Stimulated activated naive CD4-positive, alpha-beta T cell treated with Interleukin-2 at 50 U/mL for 16 hours (primary cell): ENCODE measurements around the gene EPB41L2.
"Not testable (repeated sequence)": the region's sequence is repeated elsewhere in the genome, so short reads cannot be mapped to it uniquely, and the experiment has no call there.

Experiments
- DNase-seq: peaks from one replicate; lab custom pipeline; 2025; lab: John Stamatoyannopoulos, UW

The EPB41L2 gene

DNA sequence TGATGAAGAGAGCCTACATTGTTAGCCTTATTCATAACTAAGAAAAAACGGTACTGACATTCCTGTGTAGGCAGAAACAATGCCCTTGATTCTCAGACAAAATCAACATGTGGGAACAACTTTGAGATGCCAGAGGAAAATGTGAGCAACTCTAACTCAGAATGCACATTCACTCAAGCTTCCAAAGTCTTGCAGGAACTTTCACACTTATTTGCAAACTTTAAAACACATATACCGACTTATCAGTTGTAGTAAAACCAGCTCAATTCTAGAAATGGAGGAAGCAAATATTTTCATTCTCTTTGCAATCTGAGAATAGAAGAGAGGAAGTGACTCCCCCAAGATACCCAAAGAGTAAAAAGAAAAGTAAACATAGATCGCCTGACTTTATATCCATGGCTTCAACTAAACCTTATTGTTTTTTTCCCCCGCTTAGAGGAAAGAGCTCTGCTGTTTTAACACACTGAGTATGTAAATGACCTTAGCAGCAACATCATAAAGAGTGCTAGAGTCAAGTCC is 117.6 kb downstream of the EPB41L2 start:
- no peak for DNase-seq

GRCh38 chr6:130944486-130944885 is 118.6 kb downstream of the EPB41L2 start:
- DNase-seq: no peak

DNA sequence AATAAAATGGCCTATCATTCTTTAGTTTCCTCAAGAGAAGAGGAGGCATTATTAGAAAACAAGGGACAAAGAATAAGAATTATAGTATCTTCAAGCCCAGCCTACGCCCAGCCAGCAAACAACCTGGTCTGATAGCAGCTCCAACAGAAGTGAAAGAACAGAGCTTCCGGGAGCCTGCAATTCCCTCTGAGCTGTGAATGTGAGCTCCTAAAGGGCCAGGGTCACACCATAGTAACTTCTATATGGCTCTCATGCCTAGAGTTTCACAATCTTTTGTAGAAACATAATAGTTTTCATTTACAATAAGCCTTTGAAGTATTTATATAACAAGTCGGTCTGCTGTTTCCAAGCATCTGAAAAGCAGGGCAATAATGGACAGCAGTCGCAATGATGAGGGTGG is 119.3 kb downstream of the EPB41L2 start:
- no peak for DNase-seq

DNA sequence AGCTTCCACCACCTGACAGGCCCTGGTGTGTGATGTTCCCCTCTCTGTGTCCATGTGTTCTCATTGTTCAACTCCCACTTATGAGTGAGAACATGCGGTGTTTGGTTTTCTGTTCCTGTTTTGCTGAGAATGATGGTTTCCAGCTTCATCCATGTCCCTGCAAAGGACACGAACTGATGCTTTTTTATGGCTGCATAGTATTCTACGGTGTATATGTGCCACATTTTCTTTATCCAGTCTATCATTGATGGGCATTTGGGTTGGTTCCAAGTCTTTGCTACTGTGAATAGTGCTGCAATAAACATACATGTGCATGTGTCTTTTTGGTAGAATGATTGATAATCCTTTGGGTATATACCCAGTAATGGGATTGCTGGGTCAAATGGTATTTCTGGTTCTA is 120.3 kb downstream of the EPB41L2 start:
- DNase-seq: not testable (repeated sequence)

GRCh38 chr6:130937942-130938604 is 125.0 kb downstream of the EPB41L2 start:
- DNase-seq: no peak

GRCh38 chr6:130936933-130937332 is 126.1 kb downstream of the EPB41L2 start:
- no peak for DNase-seq

GRCh38 chr6:130935978-130936377 is 127.1 kb downstream of the EPB41L2 start:
- no peak for DNase-seq

DNA sequence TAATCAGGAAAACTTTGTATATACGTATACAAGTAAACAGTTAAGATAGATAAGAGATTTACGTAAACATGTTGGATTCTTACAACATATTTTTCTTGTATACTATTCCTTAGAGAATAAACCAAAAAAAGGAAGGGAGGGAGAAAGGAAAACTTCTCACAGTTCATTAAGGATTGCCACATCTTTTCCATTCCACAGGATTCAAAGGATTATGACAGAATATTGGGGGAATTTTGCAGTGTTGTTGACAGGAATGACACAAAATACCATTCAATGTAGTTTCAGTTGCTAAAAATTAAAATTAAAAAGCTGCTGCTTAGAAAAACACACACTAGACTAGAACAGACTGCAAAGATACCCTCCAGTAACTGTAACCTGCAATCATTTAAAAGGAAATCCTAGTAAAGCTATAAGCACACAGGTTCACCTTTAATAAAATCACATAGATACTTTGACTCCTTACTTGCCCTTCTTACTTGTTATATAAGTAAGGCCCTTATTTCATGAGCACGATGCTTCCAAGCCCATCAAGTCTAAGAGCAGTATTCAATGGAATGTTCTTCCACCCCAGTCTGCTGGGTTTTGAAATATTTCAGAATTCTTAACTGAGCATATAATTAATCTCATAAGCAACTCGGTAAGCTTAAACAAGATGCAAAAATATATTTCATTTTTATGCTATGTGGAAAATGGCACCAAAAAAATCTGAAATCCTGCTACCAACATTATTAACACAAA is 128.0 kb downstream of the EPB41L2 start:
- DNase-seq: no peak

GRCh38 chr6:130933712-130934200 is 129.3 kb downstream of the EPB41L2 start:
- DNase-seq: no peak

DNA sequence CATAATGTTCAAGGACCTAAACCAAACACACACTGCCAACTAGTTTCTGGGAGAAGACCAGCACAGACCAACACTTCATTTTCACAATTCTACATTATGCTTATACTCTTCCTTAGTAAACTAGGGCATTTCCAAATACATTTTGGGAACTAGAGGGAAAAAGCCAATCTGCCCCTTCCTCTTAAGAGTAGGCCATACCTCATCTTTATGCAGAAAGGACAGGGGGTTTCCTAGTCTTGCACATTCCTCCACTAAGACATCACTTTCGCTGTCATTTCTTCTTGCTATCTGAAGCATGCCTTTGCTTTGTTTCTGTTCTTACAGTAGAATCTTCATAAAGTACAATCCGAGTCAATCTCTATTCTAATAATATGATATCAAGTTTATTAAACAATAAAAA is 130.1 kb downstream of the EPB41L2 start:
- no peak for DNase-seq

DNA sequence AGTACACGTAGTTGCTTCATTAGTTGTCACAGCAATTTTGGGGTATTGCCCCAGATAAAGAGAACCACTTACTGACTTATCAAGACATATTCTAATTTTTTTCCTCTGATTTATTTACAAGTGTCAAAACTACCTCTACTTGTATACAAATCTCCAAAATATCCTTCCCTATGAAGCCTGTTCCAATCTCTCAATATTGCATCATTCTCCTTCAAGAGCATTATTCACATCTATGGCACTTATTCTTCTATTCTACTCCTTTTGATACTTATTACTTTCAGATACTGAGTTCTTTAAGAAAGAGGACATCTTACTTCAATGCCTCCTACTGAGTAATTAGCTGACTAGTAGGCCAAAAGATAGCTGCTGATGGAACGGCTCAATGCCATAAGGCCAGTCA is 130.6 kb downstream of the EPB41L2 start:
- DNase-seq: no peak

DNA sequence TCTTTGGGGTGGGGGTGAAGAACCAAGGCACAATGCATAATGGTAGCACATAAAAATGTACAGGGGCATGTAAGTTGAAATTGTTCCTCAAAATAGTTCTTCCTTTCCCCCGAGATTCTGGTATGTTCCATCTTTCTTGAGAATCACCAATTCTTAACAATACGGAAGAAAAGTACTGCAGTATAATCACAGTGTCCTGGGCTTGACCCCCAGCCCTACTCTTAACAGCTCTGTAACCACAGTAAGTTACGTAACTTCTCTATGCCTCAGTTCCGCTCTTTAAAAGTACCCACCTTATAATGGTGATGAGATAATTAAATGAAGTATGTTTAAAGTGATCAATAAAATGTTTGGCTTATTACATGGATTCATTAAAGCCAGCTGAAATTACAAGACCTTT is 131.4 kb downstream of the EPB41L2 start:
- no peak for DNase-seq

- no peak for DNase-seq
Measured at GRCh38 chr6:130929036-130929678, 133.9 kb downstream of the EPB41L2 start.

- no peak for DNase-seq
Measured at GRCh38 chr6:130928158-130928912, 134.7 kb downstream of the EPB41L2 start.

DNA sequence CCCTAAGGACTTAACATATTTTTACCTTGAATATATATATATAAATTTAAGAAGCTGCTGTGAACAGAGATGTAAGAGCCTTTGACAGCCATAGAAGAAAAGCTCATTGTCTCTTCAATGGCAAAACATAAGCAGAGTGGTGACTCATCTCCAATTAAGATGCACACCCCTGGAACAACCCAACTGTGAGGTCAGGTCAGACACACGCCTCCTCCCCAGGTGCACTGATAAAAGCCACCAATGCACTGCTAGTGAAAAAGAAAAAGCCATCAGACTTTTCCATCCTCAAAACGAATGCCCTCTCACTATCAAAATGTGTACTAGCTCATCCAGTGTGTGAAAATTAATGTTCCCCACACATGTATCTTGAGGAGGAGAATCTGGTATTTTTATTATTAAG is 135.7 kb downstream of the EPB41L2 start:
- no peak for DNase-seq

- no peak for DNase-seq
Measured at GRCh38 chr6:130923350-130923749, 139.7 kb downstream of the EPB41L2 start.

DNA sequence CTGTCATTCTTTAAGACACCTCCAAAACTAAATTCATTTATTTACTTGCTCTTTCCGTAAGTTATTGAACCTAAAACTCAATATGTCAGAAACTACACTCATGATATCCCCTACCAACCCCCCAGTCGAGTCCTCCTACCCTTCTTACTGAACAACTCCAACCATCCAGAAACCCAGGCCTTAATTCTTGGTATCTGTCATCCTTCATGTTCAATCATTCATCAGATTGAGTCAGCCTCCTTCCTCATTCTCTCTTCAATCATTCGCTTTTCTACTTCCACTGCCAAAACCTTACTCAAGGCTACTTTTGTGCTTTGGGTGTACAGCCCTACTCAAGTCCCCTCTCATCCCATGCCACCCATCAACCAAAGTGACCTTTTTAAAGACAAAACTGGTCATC is 140.1 kb downstream of the EPB41L2 start:
- DNase-seq: no peak

DNA sequence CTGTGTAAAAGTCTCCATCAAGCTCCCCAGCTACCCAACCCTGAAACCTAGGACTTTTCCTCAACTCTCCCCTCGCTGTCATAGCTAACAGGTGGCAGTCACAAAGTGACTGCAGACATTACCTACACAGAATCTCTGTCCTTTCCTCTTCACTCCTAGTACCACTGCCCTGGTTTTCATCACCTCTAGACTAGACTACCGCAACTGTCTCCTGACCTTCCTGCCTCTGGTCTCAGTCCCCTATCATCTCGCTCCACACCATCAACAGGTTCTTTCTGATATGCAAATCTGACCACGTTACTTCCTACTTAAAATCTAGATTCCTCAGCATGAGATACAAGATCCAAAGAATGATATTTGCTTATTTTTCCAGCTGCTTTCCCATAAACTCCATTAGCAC is 142.1 kb downstream of the EPB41L2 start:
- DNase-seq: no peak

GRCh38 chr6:130918171-130918570 is 144.9 kb downstream of the EPB41L2 start:
- no peak for DNase-seq

GRCh38 chr6:130915606-130916005 is 147.4 kb downstream of the EPB41L2 start:
- not testable (repeated sequence) for DNase-seq

GRCh38 chr6:130913120-130913519 is 149.9 kb downstream of the EPB41L2 start:
- DNase-seq: no peak

DNA sequence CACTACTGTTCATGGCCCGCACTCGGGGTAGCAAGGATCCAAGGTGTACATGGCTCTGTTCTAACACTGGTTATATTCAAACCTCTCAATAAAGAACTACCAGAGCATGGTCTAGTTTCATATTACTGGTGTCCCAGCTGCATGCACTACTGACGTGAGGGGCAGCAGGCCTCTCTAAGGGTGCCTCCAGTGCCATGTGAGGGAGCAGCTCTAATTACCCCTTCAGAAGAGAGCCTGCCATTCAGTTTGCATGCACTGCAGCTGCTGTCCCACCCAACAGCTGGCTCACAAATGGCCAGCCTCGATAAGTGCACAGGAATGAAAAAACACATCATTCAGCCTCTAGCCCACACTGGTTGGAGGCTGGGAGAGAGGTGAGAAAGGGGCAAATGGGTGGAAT is 150.6 kb downstream of the EPB41L2 start:
- DNase-seq: no peak
